IPS DF 6.9 (cell line): ENCODE data around the gene PEAR1.

ENCODE experiments used
- DNase-seq: peaks from one replicate; pipeline ENCODE4 v3.0.0-alpha.2; 2013; ENCODE audit warnings: low read depth, low spot score
- H3K27ac ChIP-seq: one replicate; pipeline ENCODE4 v1.5.1; 2013; ENCODE audit warnings: low read length, control low read depth
- H3K27me3 ChIP-seq: 2 replicates; pipeline ENCODE4 v1.6.1; 2013; ENCODE audit warnings: mild to moderate bottlenecking, low read length; ENCODE audit not compliant: control insufficient read depth, insufficient read depth
- H3K36me3 ChIP-seq: 2 replicates; pipeline ENCODE4 v1.6.1; 2013; ENCODE audit warnings: low read length; ENCODE audit not compliant: control insufficient read depth, insufficient read depth
- H3K4me1 ChIP-seq: 2 replicates; pipeline ENCODE4 v1.6.1; 2013; ENCODE audit warnings: low read length; ENCODE audit not compliant: control insufficient read depth, insufficient read depth
- H3K4me3 ChIP-seq: 2 replicates; pipeline ENCODE4 v1.5.1; 2013; ENCODE audit warnings: mild to moderate bottlenecking, low read length
- H3K9me3 ChIP-seq: 2 replicates; pipeline ENCODE4 v1.6.1; 2013; ENCODE audit warnings: low read length, inconsistent platforms; ENCODE audit not compliant: control insufficient read depth, insufficient read depth
- WGBS: extraction: QIAGEN DNeasy Blood & Tissue Kit; methylation state at CpG from one replicate; pipeline ENCODE4 v1.1.7; 2013; ENCODE audit warnings: mixed read lengths, missing lambda C conversion rate; ENCODE audit not compliant: insufficient read length, insufficient coverage; 5-methylcytosine and 5-hydroxymethylcytosine counted together

PEAR1 gene

DNA sequence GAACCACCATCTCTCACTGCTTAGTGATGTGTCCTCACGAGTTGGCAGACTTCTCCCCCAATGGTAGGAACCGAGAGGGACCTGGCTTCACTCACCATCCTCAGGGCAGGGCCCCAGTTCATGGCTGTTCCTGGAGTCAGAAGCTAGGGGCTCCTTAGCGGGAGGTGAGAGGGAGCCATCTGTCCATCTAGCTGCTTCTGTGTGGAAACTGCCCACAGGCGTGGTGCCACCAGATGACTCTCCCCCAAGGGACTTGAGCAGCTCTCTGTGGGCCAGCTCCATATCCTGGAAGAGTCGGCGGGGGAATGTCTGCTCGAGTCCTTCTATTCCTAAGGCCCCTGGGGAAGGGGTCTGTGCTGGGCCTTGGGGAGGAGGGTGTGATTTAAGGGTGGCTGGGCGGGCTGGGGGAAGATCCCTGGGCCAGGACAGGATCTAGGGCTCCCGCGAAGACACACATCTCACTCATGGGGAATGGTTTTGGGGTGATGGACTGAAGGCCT lies 43.3 kb downstream of the PEAR1 start:
- H3K4me1 ChIP-seq: peaks cover 1% of the 10 kb centered on the region; the same call in 1 of the 2 replicates
- no CpG with 5 or more reads among the region's 10 CpGs for WGBS
- peaks cover 9% of the 10 kb centered on the region for H3K36me3 ChIP-seq
- no peak overlapping the region for H3K27ac ChIP-seq
- no peaks in the 10 kb centered on the region for H3K27me3 ChIP-seq
- no peak for DNase-seq
- H3K4me3 ChIP-seq: no peak overlapping the region
- H3K9me3 ChIP-seq: no peaks in the 10 kb centered on the region

DNA sequence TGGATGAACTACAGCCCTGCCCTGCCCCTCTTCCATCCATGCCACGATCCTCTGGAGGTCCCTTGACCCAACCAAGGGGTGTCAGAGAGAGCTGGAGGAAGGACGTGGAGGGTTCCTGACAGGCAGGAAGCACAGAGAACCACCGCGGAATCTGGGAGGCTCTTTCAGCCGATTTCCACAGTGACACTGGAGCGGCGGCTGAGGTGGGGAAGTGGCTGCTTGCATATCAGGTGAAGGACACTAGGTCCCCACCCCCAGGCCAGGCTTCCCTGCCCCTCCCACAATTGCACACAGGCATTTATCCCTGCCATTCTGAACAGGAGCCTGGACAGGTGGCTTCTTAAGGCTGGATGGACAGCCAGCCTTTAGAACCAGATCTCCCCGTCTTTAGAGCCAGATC lies 44.4 kb downstream of the PEAR1 start:
- DNase-seq: no peak
- Histone ChIP-seq H3K4me3 (no peak overlapping the region), H3K27me3 (no peaks in the 10 kb centered on the region), H3K4me1 (peaks cover 1% of the 10 kb centered on the region; the same call in 1 of the 2 replicates), H3K27ac (no peak overlapping the region), H3K9me3 (no peaks in the 10 kb centered on the region), H3K36me3 (peaks cover 12% of the 10 kb centered on the region)
- no CpG with 5 or more reads among the region's 8 CpGs for WGBS

GRCh38 chr1:156938813-156939212 lies 45.3 kb downstream of the PEAR1 start:
- DNase-seq: no peak
- Histone ChIP-seq H3K4me3 (no peak overlapping the region), H3K9me3 (no peaks in the 10 kb centered on the region), H3K27me3 (no peaks in the 10 kb centered on the region), H3K36me3 (peaks cover 16% of the 10 kb centered on the region), H3K27ac (no peak overlapping the region), H3K4me1 (0 out of 2 replicates have a peak, but pooled peaks cover 1% of the 10 kb centered on the region)
- WGBS: no CpG with 5 or more reads among the region's 7 CpGs

GRCh38 chr1:156939786-156940334 lies 46.3 kb downstream of the PEAR1 start:
- no CpG with 5 or more reads among the region's 13 CpGs for WGBS

DNA sequence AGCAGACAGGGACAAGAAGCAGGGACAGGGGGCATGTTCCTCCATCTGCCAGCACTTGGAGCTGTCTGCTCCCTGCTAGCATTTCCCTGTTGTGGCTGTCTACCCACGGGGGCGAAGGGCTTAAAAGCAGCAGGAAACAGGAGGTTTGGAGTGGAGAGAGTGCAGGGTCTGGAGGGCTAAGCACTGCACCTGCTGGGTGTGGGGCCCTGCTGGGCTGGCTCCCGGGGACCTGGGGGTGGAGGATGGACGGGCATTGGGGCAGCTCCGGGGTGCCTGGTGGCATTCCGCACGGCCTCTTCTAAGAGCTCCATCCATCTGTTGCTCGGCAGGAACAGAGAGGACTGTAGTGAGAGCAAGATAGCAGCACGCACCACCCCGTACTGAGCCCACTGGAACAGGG lies 48.2 kb downstream of the PEAR1 start:
- WGBS: no CpG with 5 or more reads among the region's 10 CpGs
- H3K27me3 ChIP-seq: no peaks in the 10 kb centered on the region
- peaks cover 39% of the 10 kb centered on the region for H3K36me3 ChIP-seq
- H3K4me1 ChIP-seq: no peaks in the 10 kb centered on the region
- DNase-seq: no peak
- H3K4me3 ChIP-seq: no peak overlapping the region
- no peak overlapping the region for H3K27ac ChIP-seq
- H3K9me3 ChIP-seq: no peaks in the 10 kb centered on the region

More at GRCh38 chr1:156939786-156940334, 46.3 kb downstream of the PEAR1 start:
- H3K9me3 ChIP-seq: no peaks in the 10 kb centered on the region
- H3K4me1 ChIP-seq: 0 out of 2 replicates have a peak, but pooled peaks cover 1% of the 10 kb centered on the region
- no peak overlapping the region for H3K27ac ChIP-seq
- H3K36me3 ChIP-seq: peaks cover 24% of the 10 kb centered on the region
- no peak for DNase-seq
- no peaks in the 10 kb centered on the region for H3K27me3 ChIP-seq
- no peak overlapping the region for H3K4me3 ChIP-seq

DNA sequence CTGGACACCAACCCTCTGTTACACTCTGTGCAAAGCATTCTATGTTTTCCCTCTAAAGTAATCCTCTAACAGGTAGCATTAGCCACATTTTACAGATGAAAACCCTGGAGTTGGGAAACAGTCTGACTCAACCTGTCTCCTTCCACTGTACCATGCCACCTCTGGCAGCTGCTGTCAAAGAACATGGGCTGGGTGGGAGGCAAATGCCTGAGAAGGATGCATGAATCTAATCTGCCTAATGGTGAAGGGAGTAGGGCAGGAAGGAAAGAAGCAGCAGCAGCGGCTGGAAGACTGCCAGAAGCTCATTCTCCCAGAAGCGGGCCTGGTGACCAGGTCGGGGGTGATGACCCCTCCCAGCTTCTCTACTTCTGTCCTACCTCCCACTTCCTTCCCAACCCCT lies 48.7 kb downstream of the PEAR1 start:
- Histone ChIP-seq H3K27me3 (no peaks in the 10 kb centered on the region), H3K4me3 (no peak overlapping the region), H3K36me3 (peaks cover 43% of the 10 kb centered on the region), H3K4me1 (no peaks in the 10 kb centered on the region), H3K27ac (no peak overlapping the region), H3K9me3 (no peaks in the 10 kb centered on the region)
- no peak for DNase-seq
- no CpG with 5 or more reads among the region's 3 CpGs for WGBS

DNA sequence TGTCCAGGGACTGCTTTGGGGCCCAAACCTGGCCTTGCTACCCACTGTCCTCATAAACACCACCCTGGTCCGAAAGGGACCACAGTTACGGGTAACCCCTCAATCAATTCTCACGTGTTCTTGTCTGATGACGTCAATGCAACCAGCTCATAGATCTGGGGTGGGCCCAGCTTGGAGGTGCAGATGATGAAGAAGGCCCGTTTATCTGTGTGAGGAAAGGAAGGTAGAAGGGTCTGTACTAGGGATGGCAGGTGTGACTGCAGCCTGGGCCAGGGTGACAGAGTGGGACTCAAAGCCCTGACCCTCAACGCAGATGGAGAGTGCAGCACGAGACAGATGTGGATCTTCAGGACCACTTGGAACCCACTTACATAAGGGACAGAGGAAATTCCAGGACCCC lies 49.1 kb downstream of the PEAR1 start:
- no peaks in the 10 kb centered on the region for H3K27me3 ChIP-seq
- H3K4me1 ChIP-seq: no peaks in the 10 kb centered on the region
- peaks cover 46% of the 10 kb centered on the region for H3K36me3 ChIP-seq
- DNase-seq: no peak
- no CpG with 5 or more reads among the region's 7 CpGs for WGBS
- no peaks in the 10 kb centered on the region for H3K9me3 ChIP-seq
- H3K27ac ChIP-seq: no peak overlapping the region
- H3K4me3 ChIP-seq: no peak overlapping the region

DNA sequence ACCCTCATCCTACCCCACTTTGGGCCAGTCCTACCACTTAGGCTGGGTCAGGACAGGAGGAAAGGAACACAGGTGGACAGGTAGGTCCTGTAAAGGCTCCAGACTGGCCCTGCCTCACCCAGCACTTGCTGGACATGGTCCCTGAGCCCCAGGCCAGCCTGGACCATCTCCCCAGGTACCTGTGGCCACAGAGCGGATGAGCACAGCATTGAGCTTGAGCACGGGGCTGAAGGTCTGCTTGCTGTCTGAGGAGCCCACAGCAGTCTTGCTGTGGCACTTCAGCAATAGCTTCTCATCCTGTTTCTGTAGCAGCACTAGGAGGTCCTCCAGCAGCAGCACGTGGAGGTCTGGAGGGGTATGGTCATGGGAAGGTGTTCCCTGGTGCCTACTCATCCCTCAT lies 50.2 kb downstream of the PEAR1 start:
- H3K36me3 ChIP-seq: peaks cover 52% of the 10 kb centered on the region
- no peak for DNase-seq

GRCh38 chr1:156944268-156944667 lies 50.8 kb downstream of the PEAR1 start:
- Histone ChIP-seq H3K36me3 (peaks cover 52% of the 10 kb centered on the region), H3K4me1 (no peaks in the 10 kb centered on the region), H3K9me3 (no peaks in the 10 kb centered on the region), H3K27me3 (no peaks in the 10 kb centered on the region), H3K27ac (no peak overlapping the region), H3K4me3 (no peak overlapping the region)
- WGBS: no CpG with 5 or more reads among the region's 1 CpG
- DNase-seq: no peak

More for the DNA sequence above, 50.2 kb downstream of the PEAR1 start:
- Histone ChIP-seq H3K4me1 (no peaks in the 10 kb centered on the region), H3K9me3 (no peaks in the 10 kb centered on the region), H3K27me3 (no peaks in the 10 kb centered on the region), H3K27ac (no peak overlapping the region), H3K4me3 (no peak overlapping the region)
- WGBS: no CpG with 5 or more reads among the region's 3 CpGs

DNA sequence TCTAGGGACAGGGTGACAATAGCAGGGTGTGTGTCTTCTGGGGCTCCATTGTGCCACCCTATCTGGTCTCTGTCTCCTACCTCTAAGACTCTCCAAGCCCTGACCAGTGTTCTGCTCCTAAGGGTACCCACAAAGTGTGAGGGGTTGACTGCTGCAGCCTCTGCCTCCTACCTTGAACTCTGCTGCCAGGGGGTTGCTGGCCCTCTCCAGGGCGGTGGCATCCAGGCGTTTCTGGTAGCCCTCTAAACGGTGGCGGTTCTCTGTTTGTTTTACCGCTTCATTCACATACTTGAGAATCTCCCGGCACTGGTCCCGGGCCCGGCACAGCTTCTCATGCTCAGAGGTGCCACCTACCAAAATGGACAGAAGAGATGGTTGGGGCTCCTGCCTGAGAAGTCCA lies 51.3 kb downstream of the PEAR1 start:
- Histone ChIP-seq H3K36me3 (peaks cover 48% of the 10 kb centered on the region), H3K4me1 (no peaks in the 10 kb centered on the region), H3K27me3 (no peaks in the 10 kb centered on the region), H3K9me3 (no peaks in the 10 kb centered on the region), H3K27ac (no peak overlapping the region), H3K4me3 (no peak overlapping the region)
- no CpG with 5 or more reads among the region's 8 CpGs for WGBS
- no peak for DNase-seq
